Transverse colon (tissue), 4 donors: ENCODE data around the gene ALK. TPM values are rescaled to one million over a fixed set of nuclear protein-coding genes. Genes with fewer than 3 reads are reported as not detected.

Experiments
- DNase-seq: peaks from one replicate; pipeline ENCODE4 v3.0.0-alpha.2; 2019
- H3K27ac ChIP-seq, 4 donors: fragments of 200-600 bp; sonication (generic); 2 replicates each; pipeline ENCODE4 v1.5.1; 2016 to 2018; ENCODE audit warnings: inconsistent platforms in 4 of 4
- H3K27me3 ChIP-seq: fragments of 200-600 bp; sonication (generic); 2 replicates; pipeline ENCODE4 v1.5.1; 2017; ENCODE audit warnings: inconsistent platforms
- H3K36me3 ChIP-seq, 4 donors: fragments of 200-600 bp; sonication (generic); 2 replicates each; pipeline ENCODE4 v1.5.1; 2017 to 2019; ENCODE audit warnings: inconsistent platforms in 4 of 4
- H3K4me1 ChIP-seq, 4 donors: fragments of 200-600 bp; sonication (generic); 2 replicates each; pipeline ENCODE4 v1.5.1; 2017 to 2020; ENCODE audit warnings: inconsistent platforms in 4 of 4
- H3K4me3 ChIP-seq, 4 donors: fragments of 200-600 bp; sonication (generic); 1 replicate in 1 of 4; 2 replicates in 3 of 4; pipeline versions ENCODE4 v1.5.1 to v1.6.1; 2017 to 2019; ENCODE audit warnings: inconsistent platforms in 4 of 4
- H3K9me3 ChIP-seq, 2 donors: fragments of 200-600 bp; sonication (generic); 2 replicates each; pipeline ENCODE4 v1.5.1; 2017 to 2019; ENCODE audit warnings: inconsistent platforms in 2 of 2
- EP300 ChIP-seq: sonication (generic); formaldehyde crosslinking; IDR thresholded peaks from one replicate; pipeline ENCODE4 v1.6.1; 2017; ENCODE audit warnings: antibody characterized with exemption, low read depth
- POLR2A ChIP-seq: fragments of 450-650 bp; IDR thresholded peaks from one replicate; pipeline ENCODE4 v1.6.1; 2016; ENCODE audit warnings: antibody characterized with exemption, mild to moderate bottlenecking, moderate library complexity
- POLR2AphosphoS5 ChIP-seq, 3 donors: sonication (generic); formaldehyde crosslinking; IDR thresholded peaks; one replicate each; pipeline ENCODE4 v1.6.1; 2016; ENCODE audit warnings: antibody characterized with exemption in 3 of 3
- WGBS, 2 donors: methylation state at CpG; one replicate each; pipeline ENCODE4 v1.1.5; 2018; ENCODE audit warnings: low coverage in 1 of 2; 5-methylcytosine and 5-hydroxymethylcytosine counted together
- in situ Hi-C, 4 donors: fragments of 200-750 bp; cut with MboI; loops; one replicate each; pipeline versions ENCODE4 v1.15.0 to v1.15.1; 2017; ENCODE audit warnings: low sequenced_read_pairs in 3 of 4, low pct_ligation_motif_present in 1 of 4, low pct_unique_long_range_greater_than_20kb in 1 of 4
- intact Hi-C: fragments of 100-400 bp; cut with DNase I; formaldehyde crosslinking; loops from one replicate; pipeline ENCODE4 v1.15.1; 2023; ENCODE audit warnings: low total_unique reads
- total RNA-seq, 4 donors: library from RNA; depleted of rRNA; stranded (reverse); fragments of >200 nt; gene quantifications; one replicate each; pipeline ENCODE4 v1.1.0, GENCODE V29; 2016
- TF ChIP-seq, protein P1 (sequence below), 5 experiments: fragments of 200-600 bp in 3 of 5; fragments of 450-650 bp in 2 of 5; sonication (generic) in 3 of 5; IDR thresholded peaks; 1 replicate in 2 of 5; 2 replicates in 3 of 5; pipeline ENCODE4 v1.5.1; 2016 to 2017; ENCODE audit warnings: antibody characterized with exemption in 5 of 5, inconsistent platforms in 3 of 5, mild to moderate bottlenecking in 2 of 5, moderate library complexity in 1 of 5

The ALK gene
- total RNA-seq, 4 donors from 2014 or later = 0.32 to 0.82 TPM; not detected in 2

DNA sequence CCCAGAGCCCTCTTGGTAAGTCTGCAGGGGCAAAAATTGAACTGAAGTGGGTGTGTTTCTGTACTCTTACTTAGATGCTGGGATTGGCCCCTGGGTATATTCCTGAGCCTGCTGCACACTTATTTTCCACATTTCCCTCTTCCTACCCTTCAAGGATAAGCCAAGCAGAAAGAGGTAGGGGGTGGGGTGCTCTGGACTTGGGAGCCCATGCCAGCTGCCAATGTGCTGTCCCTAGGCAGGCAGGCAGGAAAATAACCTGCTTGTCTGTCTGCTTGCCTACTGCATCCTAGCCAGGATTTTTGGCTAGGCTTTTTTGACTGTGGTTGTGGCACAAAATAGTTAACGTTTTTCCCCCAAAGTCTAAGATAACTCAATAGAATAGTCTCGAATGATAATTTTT, 234.3 kb downstream of the ALK start:
- TF ChIP-seq POLR2A (no peak), EP300 (no peak), POLR2AphosphoS5 (IDR thresholded peaks at IDR 0.05) (no peak)
- TF ChIP-seq, protein P1, sequence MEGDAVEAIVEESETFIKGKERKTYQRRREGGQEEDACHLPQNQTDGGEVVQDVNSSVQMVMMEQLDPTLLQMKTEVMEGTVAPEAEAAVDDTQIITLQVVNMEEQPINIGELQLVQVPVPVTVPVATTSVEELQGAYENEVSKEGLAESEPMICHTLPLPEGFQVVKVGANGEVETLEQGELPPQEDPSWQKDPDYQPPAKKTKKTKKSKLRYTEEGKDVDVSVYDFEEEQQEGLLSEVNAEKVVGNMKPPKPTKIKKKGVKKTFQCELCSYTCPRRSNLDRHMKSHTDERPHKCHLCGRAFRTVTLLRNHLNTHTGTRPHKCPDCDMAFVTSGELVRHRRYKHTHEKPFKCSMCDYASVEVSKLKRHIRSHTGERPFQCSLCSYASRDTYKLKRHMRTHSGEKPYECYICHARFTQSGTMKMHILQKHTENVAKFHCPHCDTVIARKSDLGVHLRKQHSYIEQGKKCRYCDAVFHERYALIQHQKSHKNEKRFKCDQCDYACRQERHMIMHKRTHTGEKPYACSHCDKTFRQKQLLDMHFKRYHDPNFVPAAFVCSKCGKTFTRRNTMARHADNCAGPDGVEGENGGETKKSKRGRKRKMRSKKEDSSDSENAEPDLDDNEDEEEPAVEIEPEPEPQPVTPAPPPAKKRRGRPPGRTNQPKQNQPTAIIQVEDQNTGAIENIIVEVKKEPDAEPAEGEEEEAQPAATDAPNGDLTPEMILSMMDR (IDR thresholded peaks at IDR 0.05) = no peak
- 64% methylated on average over 2 of the region's 2 CpGs for WGBS, 2 donors
- intact Hi-C loops (no loop called here), in situ Hi-C loops (no loop called here)
- no peaks in the 10 kb centered on the region for H3K4me1 ChIP-seq
- no peaks in the 10 kb centered on the region for H3K36me3 ChIP-seq
- no peak overlapping the region for H3K4me3 ChIP-seq
- no peaks in the 10 kb centered on the region for H3K9me3 ChIP-seq
- no peak for DNase-seq
- no peaks in the 10 kb centered on the region for H3K27me3 ChIP-seq
- no peak overlapping the region for H3K27ac ChIP-seq

DNA sequence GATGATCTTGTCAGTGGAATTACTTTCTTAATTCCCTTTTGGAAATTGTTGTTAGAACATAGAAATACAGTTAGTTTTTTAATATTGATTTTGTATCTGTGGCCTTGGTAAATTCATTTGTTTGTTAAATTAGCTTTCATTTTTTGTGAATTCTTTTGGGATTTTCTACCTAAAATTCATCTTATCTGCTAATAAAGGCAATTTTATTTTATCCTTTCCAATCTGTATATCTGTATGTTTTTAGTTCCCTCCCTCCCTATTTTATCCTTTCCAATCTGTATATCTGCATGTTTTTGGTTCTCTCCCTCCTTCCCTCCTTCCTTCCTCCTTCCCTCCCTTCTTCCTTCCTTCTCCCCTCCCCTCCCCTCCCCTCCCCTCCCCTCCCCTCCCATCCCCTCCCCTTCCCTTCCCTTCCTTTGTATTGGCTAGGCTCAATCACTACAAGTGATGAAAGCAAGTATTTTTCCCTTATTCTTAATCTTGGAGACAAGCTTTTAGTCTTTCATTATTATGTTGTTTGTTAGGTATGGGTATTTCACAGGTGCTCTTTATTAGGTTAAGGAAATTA, 244.4 kb downstream of the ALK start:
- no peaks in the 10 kb centered on the region for H3K36me3 ChIP-seq
- in situ Hi-C loops (no loop called here), intact Hi-C loops (no loop called here)
- DNase-seq = no peak
- no peak overlapping the region for H3K4me3 ChIP-seq
- no peak for TF ChIP-seq POLR2A
- TF ChIP-seq, protein P1 (IDR thresholded peaks at IDR 0.05) = no peak
- no peak overlapping the region for H3K27ac ChIP-seq
- no peaks in the 10 kb centered on the region for H3K9me3 ChIP-seq
- no peaks in the 10 kb centered on the region for H3K4me1 ChIP-seq
- no peaks in the 10 kb centered on the region for H3K27me3 ChIP-seq

DNA sequence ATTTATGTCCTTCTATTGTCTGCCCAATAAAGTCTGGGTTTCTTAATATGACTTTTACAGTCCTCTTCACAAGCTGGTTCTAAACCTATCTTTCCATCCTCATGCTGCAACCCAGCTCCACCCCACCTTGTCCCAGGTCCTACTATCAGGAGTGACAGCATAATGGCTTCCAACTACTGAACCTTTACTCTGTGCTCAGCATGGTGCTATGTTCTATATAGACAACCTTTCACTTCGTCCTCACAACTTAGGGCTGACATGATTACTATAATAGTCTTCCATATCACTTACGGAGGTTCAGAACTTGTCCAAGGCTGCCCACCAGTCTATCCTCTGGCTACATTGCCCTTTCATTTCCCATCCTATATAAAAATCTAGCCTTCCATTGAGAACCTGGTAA, 256.8 kb downstream of the ALK start:
- DNase-seq = no peak
- no peaks in the 10 kb centered on the region for H3K36me3 ChIP-seq
- in situ Hi-C loops = no loop called here
- no peaks in the 10 kb centered on the region for H3K27me3 ChIP-seq
- H3K4me1 ChIP-seq = no peaks in the 10 kb centered on the region
- WGBS, 2 donors = 71 to 73% methylated on average over 2 of the region's 2 CpGs
- no peak overlapping the region for H3K4me3 ChIP-seq
- peaks cover 0 to under 1% of the 10 kb centered on the region in 2 donors for H3K9me3 ChIP-seq
- intact Hi-C loops = no loop called here
- no peak for TF ChIP-seq POLR2A
- no peak for TF ChIP-seq EP300
- TF ChIP-seq POLR2AphosphoS5 (IDR thresholded peaks at IDR 0.05) = no peak
- TF ChIP-seq, protein P1 (IDR thresholded peaks at IDR 0.05) = no peak
- H3K27ac ChIP-seq = no peak overlapping the region

DNA sequence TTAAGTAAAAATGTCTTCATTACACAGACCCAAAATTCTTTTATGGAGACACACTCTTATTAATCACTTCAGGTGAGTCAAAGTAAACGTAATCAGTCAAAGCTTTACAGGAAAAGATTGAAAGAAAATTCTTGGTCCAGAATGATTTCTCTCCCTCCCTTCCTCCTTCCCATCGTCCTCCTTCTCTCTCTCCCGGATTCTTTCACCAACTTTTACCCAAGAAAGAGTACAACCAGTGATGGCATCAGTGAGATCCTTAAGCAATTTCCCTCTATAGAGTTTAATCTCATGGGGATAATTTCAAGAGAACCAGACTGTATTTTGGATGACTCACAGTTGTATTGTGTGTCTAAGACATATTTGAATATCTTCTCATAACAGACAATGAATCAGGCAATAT, 258.1 kb downstream of the ALK start:
- no peak overlapping the region for H3K4me3 ChIP-seq
- TF ChIP-seq POLR2AphosphoS5 (IDR thresholded peaks at IDR 0.05) = no peak
- TF ChIP-seq EP300 = no peak
- no peak for TF ChIP-seq POLR2A
- TF ChIP-seq, protein P1 (IDR thresholded peaks at IDR 0.05) = no peak
- no peaks in the 10 kb centered on the region for H3K9me3 ChIP-seq
- in situ Hi-C loops (no loop called here), intact Hi-C loops (no loop called here)
- H3K4me1 ChIP-seq = no peaks in the 10 kb centered on the region
- no peaks in the 10 kb centered on the region for H3K36me3 ChIP-seq
- H3K27me3 ChIP-seq = no peaks in the 10 kb centered on the region
- WGBS, 2 donors = 61 to 77% methylated on average over 3 of the region's 3 CpGs
- DNase-seq = no peak
- H3K27ac ChIP-seq = no peak overlapping the region
